HCT116 (cell line): Measurements from ENCODE around the gene DDX39A. TPM values are rescaled to one million over a fixed set of nuclear protein-coding genes. Genes with fewer than 3 reads are reported as not detected.

Experiments used
- ATAC-seq: fragments of 200-7000 bp; cut with Tn5 transposase; 2 replicates; pipeline ENCODE4 v1.9.1; 2020; ENCODE audit warnings: mild to moderate bottlenecking, moderate library complexity
- BruUV-seq: library from RNA; stranded (reverse); fragments of 400-500 nt; replicated peaks from 2 replicates; lab custom pipeline; 2021; lab: Mats Ljungman, UMichigan
- CTCF ChIA-PET: fragments of 300-600 bp; sonication (Branson Sonifier 250); formaldehyde crosslinking; loops from one replicate; lab custom pipeline; 2021; ENCODE audit warnings: antibody characterized with exemption; lab: Charles Lee
- POLR2A ChIA-PET: fragments of 300-600, 350-600 bp; sonication (Branson Sonifier 250); formaldehyde crosslinking; loops from one replicate; lab custom pipeline; 2021; ENCODE audit warnings: antibody characterized with exemption; lab: Charles Lee
- RAD21 ChIA-PET, 2 experiments: fragments of 300-600 bp; sonication (Branson Sonifier 250); formaldehyde crosslinking; loops; one replicate each; lab custom pipeline; 2023; ENCODE audit warnings: low total read pairs in 2 of 2; ENCODE audit not compliant: uncharacterized antibody in 2 of 2, unreplicated experiment in 2 of 2, low non-redundant PET in 1 of 2; lab: Charles Lee
- DNase-seq: peaks from one replicate; pipeline ENCODE4 v3.0.0-alpha.2; 2010; ENCODE audit warnings: low read depth, low spot score
- H2AFZ ChIP-seq: fragments of 200-600 bp; shearing (Covaris generic), sonication (generic); 2 replicates; pipeline ENCODE4 v1.6.1; 2017; ENCODE audit warnings: low read depth, mixed run types, mixed read lengths, antibody characterized with exemption, low read length; ENCODE audit not compliant: poor library complexity, severe bottlenecking
- H3K27ac ChIP-seq: 2 replicates; pipeline ENCODE4 v1.5.1; 2012; ENCODE audit warnings: low read depth, low read length
- H3K27me3 ChIP-seq: fragments of 200-600 bp; sonication (generic); 2 replicates; pipeline ENCODE4 v1.6.1; 2016; ENCODE audit warnings: mixed run types, low read length, mixed read lengths; ENCODE audit not compliant: insufficient read depth
- H3K36me3 ChIP-seq, 2 experiments: fragments of 200-500 bp in 1 of 2; fragments of 200-600 bp in 1 of 2; sonication (Bioruptor generic) in 1 of 2; sonication (generic) in 1 of 2; 2 replicates each; pipeline versions ENCODE4 v1.5.1 to v1.6.1; 2014 to 2016; ENCODE audit warnings: low read length in 2 of 2, inconsistent platforms in 1 of 2, mixed read lengths in 1 of 2, mixed run types in 1 of 2; ENCODE audit not compliant: insufficient read depth in 2 of 2, control insufficient read depth in 1 of 2
- H3K4me1 ChIP-seq, 2 experiments: fragments of 200-600 bp in 1 of 2; sonication (generic) in 1 of 2; 2 replicates each; pipeline versions ENCODE4 v1.5.1 to v1.6.1; 2012 to 2017; ENCODE audit warnings: low read length in 2 of 2, inconsistent platforms in 1 of 2, mild to moderate bottlenecking in 1 of 2, mixed read lengths in 1 of 2, mixed run types in 1 of 2, moderate library complexity in 1 of 2; ENCODE audit not compliant: insufficient read depth in 2 of 2, control insufficient read depth in 1 of 2
- H3K4me2 ChIP-seq: fragments of 200-600 bp; sonication (generic); 2 replicates; pipeline ENCODE4 v1.6.1; 2017; ENCODE audit warnings: mixed run types, low read length, mixed read lengths
- H3K4me3 ChIP-seq, 2 experiments: fragments of 200-600 bp in 1 of 2; sonication (generic) in 1 of 2; replicated peaks in 1 of 2; 2 replicates each; pipeline ENCODE4 v1.5.1; 2011 to 2016; ENCODE audit warnings: low read length in 2 of 2, control low read depth in 1 of 2, low read depth in 1 of 2, mild to moderate bottlenecking in 1 of 2, mixed read lengths in 1 of 2, mixed run types in 1 of 2
- H3K79me2 ChIP-seq: fragments of 200-600 bp; sonication (generic); 2 replicates; pipeline ENCODE4 v1.6.1; 2017; ENCODE audit warnings: mild to moderate bottlenecking, mixed run types, low read length, moderate library complexity, mixed read lengths; ENCODE audit not compliant: insufficient read depth
- H3K9ac ChIP-seq: fragments of 200-600 bp; sonication (generic); 2 replicates; pipeline ENCODE4 v1.6.1; 2016; ENCODE audit warnings: low read length, mixed read lengths
- H3K9me2 ChIP-seq: fragments of 200-600 bp; sonication (generic), shearing (Covaris generic); 2 replicates; pipeline ENCODE4 v1.6.1; 2017; ENCODE audit warnings: mixed run types, mild to moderate bottlenecking, moderate library complexity; ENCODE audit not compliant: insufficient read depth
- H3K9me3 ChIP-seq, 2 experiments: fragments of 200-500 bp in 1 of 2; fragments of 200-600 bp in 1 of 2; sonication (Bioruptor generic) in 1 of 2; sonication (generic) in 1 of 2; 2 replicates each; pipeline ENCODE4 v1.6.1; 2014 to 2017; ENCODE audit warnings: low read length in 2 of 2, mixed read lengths in 2 of 2, inconsistent platforms in 1 of 2, low read depth in 1 of 2, mild to moderate bottlenecking in 1 of 2, mixed run types in 1 of 2, moderate library complexity in 1 of 2; ENCODE audit not compliant: control insufficient read depth in 1 of 2, insufficient read depth in 1 of 2
- H4K20me1 ChIP-seq: fragments of 200-600 bp; sonication (generic), shearing (Covaris generic); 2 replicates; pipeline ENCODE4 v1.6.1; 2017; ENCODE audit warnings: mixed run types, mild to moderate bottlenecking, moderate library complexity; ENCODE audit not compliant: insufficient read depth
- JUND ChIP-seq: IDR thresholded peaks from 2 replicates; pipeline ENCODE4 v1.6.1; 2012
- POLR2A ChIP-seq: IDR thresholded peaks from 2 replicates; pipeline ENCODE4 v1.7.0; 2011; ENCODE audit warnings: borderline replicate concordance; ENCODE audit not compliant: insufficient read depth, insufficient read length; ENCODE audit errors: extremely low read depth
- SP1 ChIP-seq: IDR thresholded peaks from 2 replicates; pipeline ENCODE4 v1.6.1; 2012; ENCODE audit warnings: low read depth
- SRF ChIP-seq: IDR thresholded peaks from 2 replicates; pipeline ENCODE4 v1.6.1; 2012; ENCODE audit warnings: low read depth
- intact Hi-C: fragments of 100-400 bp; cut with micrococcal nuclease; formaldehyde crosslinking; loops from 2 replicates; pipeline ENCODE4 v1.10.0; 2022
- total RNA-seq: library from RNA; stranded (reverse); gene quantifications from one replicate; pipeline ENCODE4 v1.2.1, GENCODE V29; 2021; ENCODE audit not compliant: unreplicated experiment
- TF ChIP-seq, protein P1 (sequence below): IDR thresholded peaks from 2 replicates; pipeline ENCODE4 v1.6.1; 2011; ENCODE audit warnings: mild to moderate bottlenecking, low read length, moderate library complexity; ENCODE audit not compliant: insufficient replicate concordance; ENCODE audit errors: extremely low read depth
- TF ChIP-seq, protein P2 (sequence below): IDR thresholded peaks from 2 replicates; pipeline ENCODE4 v1.6.1; 2012

DDX39A gene
- total RNA-seq, 1 experiment from 2014 or later = 152 TPM

DNA sequence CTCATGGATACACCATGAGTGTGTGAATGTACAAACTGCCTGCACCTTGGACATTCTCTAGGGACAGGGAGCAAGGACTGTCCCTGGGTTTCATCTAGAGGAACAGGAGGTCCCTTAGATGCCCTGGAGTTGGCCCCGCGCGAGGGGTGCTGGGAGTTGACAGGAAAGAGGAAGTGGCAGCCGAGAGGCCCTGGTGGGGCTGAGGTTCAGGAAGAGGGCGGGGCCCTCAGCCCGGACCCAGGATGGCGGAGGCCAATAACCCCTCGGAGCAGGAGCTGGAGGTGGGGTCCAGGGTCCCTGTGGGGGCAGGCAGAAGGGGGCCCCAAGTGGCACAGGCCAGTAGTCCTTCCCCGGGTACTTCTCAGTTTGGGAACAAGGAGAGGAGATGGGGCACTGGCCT is 20.9 kb upstream of the DDX39A start:
- RAD21 ChIA-PET = no interaction called here
- no peak overlapping the region for H3K9ac ChIP-seq
- CTCF ChIA-PET = no interaction called here
- H3K79me2 ChIP-seq = peaks cover 50% of the 10 kb centered on the region
- H4K20me1 ChIP-seq = no peaks in the 10 kb centered on the region
- H2AFZ ChIP-seq = no peak overlapping the region
- ATAC-seq (no peak), DNase-seq (no peak)
- POLR2A ChIA-PET = no interaction called here
- peaks cover 5 to 11% of the 10 kb centered on the region in 2 experiments for H3K4me1 ChIP-seq
- no TSS peak for BruUV-seq
- H3K27me3 ChIP-seq = no peaks in the 10 kb centered on the region
- no peak overlapping the region for H3K27ac ChIP-seq
- no peak overlapping the region for H3K4me2 ChIP-seq
- peaks cover 21 to 26% of the 10 kb centered on the region in 2 experiments for H3K36me3 ChIP-seq
- H3K4me3 ChIP-seq = no peak overlapping the region
- no peak for TF ChIP-seq SP1
- TF ChIP-seq, protein P1, sequence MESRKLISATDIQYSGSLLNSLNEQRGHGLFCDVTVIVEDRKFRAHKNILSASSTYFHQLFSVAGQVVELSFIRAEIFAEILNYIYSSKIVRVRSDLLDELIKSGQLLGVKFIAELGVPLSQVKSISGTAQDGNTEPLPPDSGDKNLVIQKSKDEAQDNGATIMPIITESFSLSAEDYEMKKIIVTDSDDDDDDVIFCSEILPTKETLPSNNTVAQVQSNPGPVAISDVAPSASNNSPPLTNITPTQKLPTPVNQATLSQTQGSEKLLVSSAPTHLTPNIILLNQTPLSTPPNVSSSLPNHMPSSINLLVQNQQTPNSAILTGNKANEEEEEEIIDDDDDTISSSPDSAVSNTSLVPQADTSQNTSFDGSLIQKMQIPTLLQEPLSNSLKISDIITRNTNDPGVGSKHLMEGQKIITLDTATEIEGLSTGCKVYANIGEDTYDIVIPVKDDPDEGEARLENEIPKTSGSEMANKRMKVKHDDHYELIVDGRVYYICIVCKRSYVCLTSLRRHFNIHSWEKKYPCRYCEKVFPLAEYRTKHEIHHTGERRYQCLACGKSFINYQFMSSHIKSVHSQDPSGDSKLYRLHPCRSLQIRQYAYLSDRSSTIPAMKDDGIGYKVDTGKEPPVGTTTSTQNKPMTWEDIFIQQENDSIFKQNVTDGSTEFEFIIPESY = no peak
- no peaks in the 10 kb centered on the region for H3K9me3 ChIP-seq
- H3K9me2 ChIP-seq = no peaks in the 10 kb centered on the region
- intact Hi-C loops = no loop called here

DNA sequence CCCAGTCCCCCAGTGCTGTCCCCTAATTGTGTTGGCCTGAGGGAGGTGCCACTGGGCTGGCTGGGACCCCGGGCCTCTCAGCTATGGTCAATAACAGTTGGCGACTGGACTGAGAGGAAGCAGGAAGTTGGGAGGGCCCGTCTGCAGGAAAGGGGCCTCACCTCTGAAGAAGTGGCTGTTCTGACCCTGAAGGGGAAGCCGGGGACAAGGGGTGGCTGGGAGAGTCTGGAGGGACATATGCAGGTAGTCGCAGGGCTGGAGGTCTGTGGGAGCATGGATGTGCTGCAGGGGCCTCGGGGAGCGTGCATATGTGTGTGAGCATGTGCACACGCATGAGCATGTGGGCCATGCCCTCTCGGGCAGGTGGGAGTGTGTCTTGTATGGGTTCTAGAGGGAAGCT is 19.9 kb upstream of the DDX39A start:
- no peak overlapping the region for H3K9ac ChIP-seq
- POLR2A ChIA-PET = no interaction called here

More for the DNA sequence above, 19.9 kb upstream of the DDX39A start:
- Histone ChIP-seq H3K27ac (no peak overlapping the region), H3K4me1 (peaks cover 14 to 22% of the 10 kb centered on the region in 2 experiments), H3K36me3 (peaks cover 14 to 18% of the 10 kb centered on the region in 2 experiments), H3K9me3 (no peaks in the 10 kb centered on the region), H2AFZ (no peak overlapping the region), H3K4me3 (no peak overlapping the region), H3K27me3 (no peaks in the 10 kb centered on the region), H3K4me2 (no peak overlapping the region), H3K79me2 (peaks cover 61% of the 10 kb centered on the region), H3K9me2 (no peaks in the 10 kb centered on the region), H4K20me1 (no peaks in the 10 kb centered on the region)
- DNase-seq (no peak), ATAC-seq (no peak)
- intact Hi-C loops = loop anchor here (10.0 kb wide), 1 partner anchor 46 kb away; no protein-coding TSS in a partner anchor
- RAD21 ChIA-PET = no interaction called here
- CTCF ChIA-PET = no interaction called here
- no peak for TF ChIP-seq POLR2A
- no peak for TF ChIP-seq SRF
- no peak for TF ChIP-seq JUND
- TF ChIP-seq, protein P2, sequence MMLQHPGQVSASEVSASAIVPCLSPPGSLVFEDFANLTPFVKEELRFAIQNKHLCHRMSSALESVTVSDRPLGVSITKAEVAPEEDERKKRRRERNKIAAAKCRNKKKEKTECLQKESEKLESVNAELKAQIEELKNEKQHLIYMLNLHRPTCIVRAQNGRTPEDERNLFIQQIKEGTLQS = no peak
- BruUV-seq = no TSS peak
